A673 (cell line): Measurements from ENCODE around the gene KCNK18. TPM values are rescaled to one million over a fixed set of nuclear protein-coding genes. Genes with fewer than 3 reads are reported as not detected.

ENCODE experiments used
- BruUV-seq: library from RNA; stranded (reverse); fragments of 400-500 nt; replicated peaks from 2 replicates; lab custom pipeline; 2021; lab: Mats Ljungman, UMichigan
- CTCF ChIA-PET: fragments of 300-600 bp; sonication (Branson Sonifier 250); formaldehyde crosslinking; loops from one replicate; lab custom pipeline; 2022; ENCODE audit warnings: antibody characterized with exemption; lab: Charles Lee
- POLR2A ChIA-PET: fragments of 300-600 bp; sonication (Branson Sonifier 250); formaldehyde crosslinking; loops from one replicate; lab custom pipeline; 2022; ENCODE audit warnings: antibody characterized with exemption; ENCODE audit not compliant: low non-redundant PET; lab: Charles Lee
- DNase-seq: peaks from one replicate; pipeline ENCODE4 v3.0.0-alpha.2; 2015; ENCODE audit warnings: low spot score
- H3K27ac ChIP-seq: fragments of 200-600 bp; sonication (generic); 2 replicates; pipeline ENCODE4 v1.5.1; 2016; ENCODE audit warnings: mixed run types, low read depth, mild to moderate bottlenecking, mixed read lengths, antibody characterized with exemption, low read length; ENCODE audit not compliant: poor library complexity, severe bottlenecking
- H3K27me3 ChIP-seq: fragments of 200-600 bp; sonication (generic); replicated peaks from 2 replicates; pipeline ENCODE4 v1.6.1; 2017; ENCODE audit warnings: mixed run types, low read depth, mild to moderate bottlenecking, mixed read lengths, antibody characterized with exemption, low read length; ENCODE audit not compliant: insufficient read depth, poor library complexity
- H3K36me3 ChIP-seq: fragments of 200-600 bp; sonication (generic); 2 replicates; pipeline ENCODE4 v1.6.1; 2016; ENCODE audit warnings: mixed run types, mild to moderate bottlenecking, mixed read lengths, antibody characterized with exemption, low read length; ENCODE audit not compliant: insufficient read depth, poor library complexity, severe bottlenecking
- H3K4me1 ChIP-seq: fragments of 200-600 bp; sonication (generic); 2 replicates; pipeline ENCODE4 v1.6.1; 2017; ENCODE audit warnings: mixed run types, mild to moderate bottlenecking, mixed read lengths, antibody characterized with exemption, low read length; ENCODE audit not compliant: insufficient read depth, poor library complexity, severe bottlenecking
- H3K4me3 ChIP-seq: fragments of 200-600 bp; sonication (generic); 2 replicates; pipeline ENCODE4 v1.5.1; 2016; ENCODE audit warnings: low read depth, mixed run types, mild to moderate bottlenecking, mixed read lengths, low read length; ENCODE audit not compliant: poor library complexity, severe bottlenecking
- H3K9me3 ChIP-seq: fragments of 200-600 bp; sonication (generic); 2 replicates; pipeline ENCODE4 v1.6.1; 2016; ENCODE audit warnings: mixed run types, low read depth, mild to moderate bottlenecking, mixed read lengths, antibody characterized with exemption, low read length; ENCODE audit not compliant: poor library complexity, severe bottlenecking
- CTCF ChIP-seq: fragments of 300-800, 200-600 bp; sonication (generic); conservative IDR thresholded peaks from 2 replicates; pipeline ENCODE4 v1.5.1; 2017; ENCODE audit warnings: low read depth, mild to moderate bottlenecking, antibody characterized with exemption, low read length, moderate library complexity, mixed read lengths
- EZH2 ChIP-seq: fragments of 200-600 bp; sonication (generic); IDR thresholded peaks from 2 replicates; pipeline ENCODE4 v1.6.1; 2017; ENCODE audit warnings: borderline replicate concordance, low read depth, mild to moderate bottlenecking, mixed read lengths, antibody characterized with exemption, low read length; ENCODE audit not compliant: poor library complexity, severe bottlenecking
- intact Hi-C: fragments of 100-400 bp; cut with micrococcal nuclease; formaldehyde crosslinking; loops from one replicate; pipeline ENCODE4 v1.10.0; 2022; ENCODE audit not compliant: unreplicated experiment
- total RNA-seq: library from RNA; stranded (reverse); gene quantifications from 2 replicates; pipeline ENCODE4 v1.2.3, GENCODE V29; 2021

KCNK18 gene
- total RNA-seq, 1 experiment from 2014 or later, result 0.43 TPM

DNA sequence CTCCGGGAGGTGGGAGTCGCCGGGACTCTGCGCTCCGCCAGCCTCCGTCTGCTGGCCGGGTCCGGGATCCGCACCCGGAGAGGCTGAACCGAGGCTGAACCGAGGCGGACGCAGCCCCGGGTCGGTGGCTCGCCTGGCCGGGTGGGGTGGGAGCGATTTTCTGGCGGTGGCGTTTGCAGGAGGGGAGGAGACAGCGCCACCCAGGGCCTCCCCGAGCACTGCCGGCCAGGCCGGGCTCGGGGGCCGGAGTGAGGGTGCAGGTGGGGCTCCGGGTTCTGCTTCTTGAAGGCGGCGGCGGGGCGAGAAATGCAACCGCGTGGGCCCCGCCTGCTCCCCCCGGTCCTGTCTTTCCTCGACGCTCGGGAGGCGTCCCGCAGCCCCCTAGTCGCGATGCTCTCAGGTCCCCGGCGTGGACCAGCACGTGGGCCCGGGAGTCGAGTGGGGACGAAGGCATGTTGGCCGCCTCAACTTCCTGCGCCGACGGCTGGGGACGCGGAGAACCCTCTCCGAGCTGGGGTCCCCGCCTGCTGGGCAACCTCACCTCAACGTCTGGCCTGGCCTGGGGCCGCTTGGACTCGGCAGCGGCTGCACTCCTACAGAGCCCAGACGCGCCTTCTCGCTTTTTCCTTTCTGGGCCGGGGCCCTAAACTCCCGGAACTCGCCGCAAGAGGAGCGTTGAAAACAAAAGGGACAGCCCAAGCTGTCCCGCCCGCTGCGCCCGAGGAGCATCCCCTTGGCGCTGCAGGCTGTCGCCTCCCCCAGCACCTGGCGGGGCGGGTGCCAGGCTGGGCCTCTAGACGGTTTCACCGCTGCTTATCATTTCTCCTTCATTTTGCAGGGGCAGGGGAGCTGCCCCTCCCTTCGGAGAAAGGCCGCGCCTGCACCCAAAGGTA, 34.0 kb upstream of the KCNK18 start:
- Histone ChIP-seq H3K36me3 (no peaks in the 10 kb centered on the region), H3K27ac (peak overlapping the region; percentile 73), H3K4me1 (peaks cover 63% of the 10 kb centered on the region), H3K27me3 (no peaks in the 10 kb centered on the region), H3K4me3 (peak overlapping the region; percentile 55), H3K9me3 (no peaks in the 10 kb centered on the region)
- ChIA-PET CTCF (no interaction called here), POLR2A (interaction anchor here (0.9 kb wide), 1 partner anchor 28 kb away, joined by 3 read pairs; no protein-coding TSS in a partner anchor)
- peak; percentile 76 for DNase-seq
- BruUV-seq, result no TSS peak
- TF ChIP-seq EZH2 (no peak), CTCF (peak; percentile 59)
- intact Hi-C loops, result loop anchor here (2.0 kb wide), 1 partner anchor 25 kb away; the partner anchor contains the start of gene VAX1

GRCh38 chr10:117163954-117164548, 33.2 kb upstream of the KCNK18 start:
- H3K4me3 ChIP-seq, result peak overlapping the region; percentile 55
- peak overlapping the region; percentile 73 for H3K27ac ChIP-seq
- BruUV-seq, result no TSS peak
- intact Hi-C loops, result loop anchor here (2.0 kb wide), 2 partner anchors 25 to 73 kb away; partner anchors contain the start of gene VAX1
- H3K27me3 ChIP-seq, result no peaks in the 10 kb centered on the region
- ChIA-PET CTCF (no interaction called here), POLR2A (interaction anchor here (0.9 kb wide), 1 partner anchor 29 kb away, joined by 3 read pairs; no protein-coding TSS in a partner anchor)
- TF ChIP-seq EZH2 (no peak), CTCF (no peak)
- H3K9me3 ChIP-seq, result no peaks in the 10 kb centered on the region
- H3K36me3 ChIP-seq, result no peaks in the 10 kb centered on the region
- no peak for DNase-seq
- H3K4me1 ChIP-seq, result peaks cover 62% of the 10 kb centered on the region
